ENCODE data around the gene CAND1.
A peak's percentile ranks its signal among the peaks of the same experiment; 100 is the strongest.

Gene CAND1

GRCh38 chr12:67268896-67269632 is at the start of gene CAND1:
Gene CAND1, plus strand, starts transcription at chr12:67269358. Its CDS starts 360 bp downstream, at chr12:67269718.
- DNase-seq, result peak; percentile 97

GRCh38 chr12:67220065-67220464 is 49.1 kb upstream of the CAND1 start:
- peak; percentile 34 for DNase-seq

- DNase-seq, result no peak
Measured at GRCh38 chr12:67222302-67222701, 46.9 kb upstream of the CAND1 start.

- DNase-seq, result no peak
Measured at GRCh38 chr12:67223225-67223624, 45.9 kb upstream of the CAND1 start.

GRCh38 chr12:67237231-67237630 is 31.9 kb upstream of the CAND1 start:
- no peak for DNase-seq

- DNase-seq, result no peak
Measured at GRCh38 chr12:67239061-67239460, 30.1 kb upstream of the CAND1 start.

- no peak for DNase-seq
Measured at GRCh38 chr12:67241482-67241881, 27.7 kb upstream of the CAND1 start.

GRCh38 chr12:67243260-67243659 is 25.9 kb upstream of the CAND1 start:
- no peak for DNase-seq

GRCh38 chr12:67245571-67245970 is 23.6 kb upstream of the CAND1 start:
- no peak for DNase-seq

- no peak for DNase-seq
Measured at GRCh38 chr12:67251012-67251411, 18.1 kb upstream of the CAND1 start.

- no peak for DNase-seq
Measured at GRCh38 chr12:67254372-67255026, 14.7 kb upstream of the CAND1 start.

GRCh38 chr12:67256649-67257048 is 12.5 kb upstream of the CAND1 start:
- DNase-seq, result peak; percentile 27

GRCh38 chr12:67263471-67263870 is 5.7 kb upstream of the CAND1 start:
- DNase-seq, result peak; percentile 73

GRCh38 chr12:67268335-67268895 is 743 bp upstream of the CAND1 start:
- peak; percentile 95 for DNase-seq

GRCh38 chr12:67269633-67270573 is 745 bp downstream of the CAND1 start:
- DNase-seq, result peak; percentile 34

- DNase-seq, result peak; percentile 8
Measured at GRCh38 chr12:67270622-67271021, 1.5 kb downstream of the CAND1 start.

- DNase-seq, result no peak
Measured at GRCh38 chr12:67271976-67272375, 2.8 kb downstream of the CAND1 start.

- DNase-seq, result no peak
Measured at GRCh38 chr12:67274186-67274585, 5.0 kb downstream of the CAND1 start.

GRCh38 chr12:67275380-67275913 is 6.3 kb downstream of the CAND1 start:
- no peak for DNase-seq

GRCh38 chr12:67276421-67276820 is 7.3 kb downstream of the CAND1 start:
- DNase-seq, result no peak

GRCh38 chr12:67279637-67280036 is 10.5 kb downstream of the CAND1 start:
- DNase-seq, result no peak

- DNase-seq, result no peak
Measured at GRCh38 chr12:67280088-67280487, 10.9 kb downstream of the CAND1 start.

- no peak for DNase-seq
Measured at GRCh38 chr12:67280572-67280971, 11.4 kb downstream of the CAND1 start.

All from NCI-H2171 (cell line).